ENCODE data around the gene CPA2.

GRCh38 chr7:130278860-130279259, 12.2 kb downstream of the CPA2 start:
- TF ChIP-seq EZH2 (IDR thresholded peaks at IDR 0.05; ENCODE audit: low read length), result no peak
- TF ChIP-seq CTCF (optimal IDR thresholded peaks at IDR 0.05 in 1 of 3, IDR thresholded peaks at IDR 0.05 in 1 of 3, conservative IDR thresholded peaks at IDR 0.05 in 1 of 3; ENCODE audit: extremely low read depth in 1 of 3, insufficient read depth in 2 of 3, low read length in 3 of 3), result no peak

Measured in keratinocyte (primary cell).